NCI-H526 (cell line): Measurements from ENCODE around the gene ITGA1.
"Not testable (repeated sequence)": the region's sequence is repeated elsewhere in the genome, so short reads cannot be mapped to it uniquely, and the experiment has no call there.

Source experiments
- DNase-seq, 2 experiments: peaks; one replicate each; lab custom pipeline; 2025; lab: John Stamatoyannopoulos, UW

Gene ITGA1

GRCh38 chr5:52831786-52832511, 44.2 kb downstream of the ITGA1 start:
- no peak for DNase-seq

- DNase-seq: no peak
Measured at GRCh38 chr5:52834320-52834719, 46.6 kb downstream of the ITGA1 start.

- no peak for DNase-seq
Measured at GRCh38 chr5:52837068-52837467, 49.4 kb downstream of the ITGA1 start.

- no peak for DNase-seq
Measured at GRCh38 chr5:52837591-52838001, 49.9 kb downstream of the ITGA1 start.

- DNase-seq: no peak
Measured at GRCh38 chr5:52838326-52839015, 50.8 kb downstream of the ITGA1 start.

GRCh38 chr5:52839285-52839684, 51.6 kb downstream of the ITGA1 start:
- DNase-seq: no peak

GRCh38 chr5:52840277-52841050, 52.7 kb downstream of the ITGA1 start:
- peak in 1 of 2 experiments; percentile 1 for DNase-seq

GRCh38 chr5:52841114-52841513, 53.4 kb downstream of the ITGA1 start:
- DNase-seq: no peak

GRCh38 chr5:52842111-52842510, 54.4 kb downstream of the ITGA1 start:
- DNase-seq: no peak

- no peak for DNase-seq
Measured at GRCh38 chr5:52844885-52845284, 57.2 kb downstream of the ITGA1 start.

- no peak for DNase-seq
Measured at GRCh38 chr5:52846182-52846842, 58.6 kb downstream of the ITGA1 start.

GRCh38 chr5:52848688-52849087, 61.0 kb downstream of the ITGA1 start:
- not testable (repeated sequence) for DNase-seq

GRCh38 chr5:52849544-52849943, 61.8 kb downstream of the ITGA1 start:
- no peak for DNase-seq

- no peak for DNase-seq
Measured at GRCh38 chr5:52853650-52854049, 65.9 kb downstream of the ITGA1 start.

GRCh38 chr5:52854301-52854700, 66.6 kb downstream of the ITGA1 start:
- DNase-seq: no peak

- DNase-seq: no peak
Measured at GRCh38 chr5:52854949-52855348, 67.2 kb downstream of the ITGA1 start.

GRCh38 chr5:52856564-52856963, 68.8 kb downstream of the ITGA1 start:
- DNase-seq: no peak

- DNase-seq: no peak
Measured at GRCh38 chr5:52859628-52860027, 71.9 kb downstream of the ITGA1 start.

GRCh38 chr5:52861368-52861767, 73.7 kb downstream of the ITGA1 start:
- no peak for DNase-seq

GRCh38 chr5:52863715-52864290, 76.1 kb downstream of the ITGA1 start:
- DNase-seq: no peak

- no peak for DNase-seq
Measured at GRCh38 chr5:52864371-52864770, 76.7 kb downstream of the ITGA1 start.

- DNase-seq: no peak
Measured at GRCh38 chr5:52864884-52865283, 77.2 kb downstream of the ITGA1 start.
